Duodenal mucosa (tissue), 2 donors: ENCODE measurements around the gene SYNDIG1.

Experiments used
- H3K27ac ChIP-seq: one replicate; pipeline ENCODE4 v1.7.0; 2013; ENCODE audit warnings: low read depth, low read length
- H3K27me3 ChIP-seq, 2 donors: one replicate each; pipeline ENCODE4 v1.7.0; 2013; ENCODE audit warnings: low read length in 2 of 2, control low read depth in 1 of 2; ENCODE audit not compliant: insufficient read depth in 2 of 2, control insufficient read depth in 1 of 2
- H3K36me3 ChIP-seq, 2 donors: one replicate each; pipeline ENCODE4 v1.7.0; 2013; ENCODE audit warnings: low read length in 2 of 2, control low read depth in 1 of 2; ENCODE audit not compliant: insufficient read depth in 2 of 2, control insufficient read depth in 1 of 2
- H3K4me1 ChIP-seq, 2 donors: one replicate each; pipeline ENCODE4 v1.7.0; 2013; ENCODE audit warnings: low read length in 2 of 2, control low read depth in 1 of 2; ENCODE audit not compliant: insufficient read depth in 2 of 2, control insufficient read depth in 1 of 2
- H3K4me3 ChIP-seq, 2 donors: one replicate each; pipeline ENCODE4 v1.7.0; 2013; ENCODE audit warnings: low read length in 2 of 2, low read depth in 1 of 2
- H3K9ac ChIP-seq, 2 donors: one replicate each; pipeline ENCODE4 v1.7.0; 2013; ENCODE audit warnings: low read length in 2 of 2, low read depth in 1 of 2
- H3K9me3 ChIP-seq, 2 donors: one replicate each; pipeline ENCODE4 v1.7.0; 2013; ENCODE audit warnings: low read length in 2 of 2, control low read depth in 1 of 2; ENCODE audit not compliant: control insufficient read depth in 1 of 2

SYNDIG1 gene

DNA sequence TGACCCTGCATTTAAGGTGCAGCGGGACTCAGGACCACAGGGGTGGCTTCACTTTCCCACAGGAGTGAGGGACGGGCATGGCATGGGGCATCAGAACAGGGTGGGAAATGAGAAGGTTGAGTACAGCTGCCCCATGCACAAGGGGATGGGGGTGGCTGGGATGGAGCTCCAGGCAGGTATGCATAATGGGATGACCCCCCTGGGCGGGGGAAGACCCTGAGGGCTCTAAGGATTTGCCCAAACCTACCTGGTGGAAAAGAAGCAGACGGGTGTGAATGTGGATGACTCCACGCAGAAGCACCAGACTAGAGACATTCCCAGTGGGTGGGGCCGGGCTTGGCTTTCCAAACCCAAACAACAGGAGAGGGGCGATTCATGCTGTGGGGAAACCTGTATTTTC lies 200.3 kb downstream of the SYNDIG1 start:
- no peaks in the 10 kb centered on the region for H3K27me3 ChIP-seq
- no peak overlapping the region for H3K4me3 ChIP-seq
- no peaks in the 10 kb centered on the region for H3K4me1 ChIP-seq
- no peaks in the 10 kb centered on the region for H3K36me3 ChIP-seq
- H3K27ac ChIP-seq: no peak overlapping the region
- no peaks in the 10 kb centered on the region for H3K9me3 ChIP-seq
- H3K9ac ChIP-seq: no peak overlapping the region

DNA sequence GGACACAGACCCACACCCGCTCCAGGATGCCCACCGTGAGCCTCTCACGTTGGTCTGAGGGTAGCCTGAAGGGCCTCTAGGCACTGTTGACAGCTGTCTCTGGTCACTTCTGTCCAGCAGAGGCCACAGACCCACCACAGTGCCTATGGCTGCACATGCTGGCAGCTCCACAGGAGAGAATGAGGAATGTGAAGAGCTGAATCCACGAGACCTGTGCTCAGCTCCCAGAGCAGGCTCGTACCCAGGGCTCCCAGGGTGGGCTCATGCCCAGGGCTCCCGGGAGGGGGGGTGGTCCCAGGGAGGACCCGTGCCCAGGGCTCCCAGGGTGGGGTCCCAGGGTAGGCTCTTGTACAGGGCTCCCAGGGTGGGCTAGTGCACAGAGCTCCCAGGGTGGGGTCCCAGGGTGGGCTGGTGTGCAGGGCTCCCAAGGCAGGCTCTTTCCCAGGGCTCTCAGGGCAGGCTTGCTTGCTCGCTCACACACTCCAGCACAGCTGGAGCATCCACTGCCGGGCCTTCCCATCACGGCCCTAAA lies 201.0 kb downstream of the SYNDIG1 start:
- Histone ChIP-seq H3K36me3 (no peaks in the 10 kb centered on the region), H3K27ac (no peak overlapping the region), H3K9ac (no peak overlapping the region), H3K4me3 (no peak overlapping the region), H3K27me3 (no peaks in the 10 kb centered on the region), H3K4me1 (no peaks in the 10 kb centered on the region), H3K9me3 (no peaks in the 10 kb centered on the region)

DNA sequence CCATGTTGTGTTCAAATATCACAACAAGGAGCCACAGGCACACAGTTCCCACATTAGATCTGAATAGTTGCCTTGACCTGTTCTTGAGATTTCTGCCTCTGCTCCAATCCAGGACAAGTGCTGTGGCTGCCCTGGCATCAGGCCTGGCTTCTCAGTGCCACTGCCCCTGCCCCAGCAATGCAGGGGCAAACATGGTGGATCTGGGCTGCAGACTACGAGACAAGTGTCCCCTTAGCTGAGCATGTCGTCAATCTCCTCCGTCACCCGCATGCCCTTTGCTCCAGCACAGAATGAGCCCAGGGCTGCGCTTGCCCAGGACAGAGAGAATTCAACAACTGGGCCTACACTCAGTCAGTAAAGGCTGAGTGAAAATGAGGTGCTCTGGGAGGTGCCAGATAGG lies 201.6 kb downstream of the SYNDIG1 start:
- Histone ChIP-seq H3K9me3 (no peaks in the 10 kb centered on the region), H3K27ac (no peak overlapping the region), H3K4me3 (no peak overlapping the region), H3K4me1 (no peaks in the 10 kb centered on the region), H3K36me3 (no peaks in the 10 kb centered on the region), H3K9ac (no peak overlapping the region), H3K27me3 (no peaks in the 10 kb centered on the region)

DNA sequence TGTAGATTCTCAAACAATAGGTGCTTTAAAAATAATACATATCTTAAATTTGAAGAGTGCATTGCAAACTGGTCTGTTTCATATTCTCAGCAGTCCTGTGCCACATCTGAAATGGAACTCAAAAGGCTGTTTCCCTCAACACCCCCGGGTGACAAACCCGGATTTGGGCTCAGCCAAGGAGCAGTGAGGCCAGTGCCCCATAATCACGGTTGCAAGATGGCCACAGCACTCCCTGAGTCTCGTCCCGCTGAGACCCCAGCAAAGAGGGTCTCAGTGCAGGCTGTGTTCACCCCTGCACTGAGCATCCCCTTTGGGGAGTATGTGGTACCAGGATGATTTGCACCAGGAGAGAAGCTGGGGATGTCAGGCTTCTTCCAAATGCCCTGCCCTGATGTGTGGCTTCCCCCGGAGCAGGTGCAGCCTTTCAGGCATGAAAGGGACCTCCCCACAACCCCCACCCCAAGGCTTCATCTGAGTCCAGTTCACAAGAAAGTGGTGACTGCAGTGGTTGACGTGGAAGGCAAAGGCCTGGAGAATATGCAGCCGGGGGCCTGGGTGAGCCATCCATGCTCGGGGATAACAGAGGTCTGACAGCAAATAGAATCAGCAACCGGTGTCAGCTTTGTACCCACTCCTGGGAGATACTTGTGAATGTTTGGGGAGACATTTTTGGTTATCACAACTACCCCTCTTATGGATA lies 202.9 kb downstream of the SYNDIG1 start:
- Histone ChIP-seq H3K36me3 (no peaks in the 10 kb centered on the region), H3K27me3 (no peaks in the 10 kb centered on the region), H3K9ac (no peak overlapping the region), H3K4me3 (no peak overlapping the region), H3K27ac (no peak overlapping the region), H3K9me3 (no peaks in the 10 kb centered on the region), H3K4me1 (no peaks in the 10 kb centered on the region)

DNA sequence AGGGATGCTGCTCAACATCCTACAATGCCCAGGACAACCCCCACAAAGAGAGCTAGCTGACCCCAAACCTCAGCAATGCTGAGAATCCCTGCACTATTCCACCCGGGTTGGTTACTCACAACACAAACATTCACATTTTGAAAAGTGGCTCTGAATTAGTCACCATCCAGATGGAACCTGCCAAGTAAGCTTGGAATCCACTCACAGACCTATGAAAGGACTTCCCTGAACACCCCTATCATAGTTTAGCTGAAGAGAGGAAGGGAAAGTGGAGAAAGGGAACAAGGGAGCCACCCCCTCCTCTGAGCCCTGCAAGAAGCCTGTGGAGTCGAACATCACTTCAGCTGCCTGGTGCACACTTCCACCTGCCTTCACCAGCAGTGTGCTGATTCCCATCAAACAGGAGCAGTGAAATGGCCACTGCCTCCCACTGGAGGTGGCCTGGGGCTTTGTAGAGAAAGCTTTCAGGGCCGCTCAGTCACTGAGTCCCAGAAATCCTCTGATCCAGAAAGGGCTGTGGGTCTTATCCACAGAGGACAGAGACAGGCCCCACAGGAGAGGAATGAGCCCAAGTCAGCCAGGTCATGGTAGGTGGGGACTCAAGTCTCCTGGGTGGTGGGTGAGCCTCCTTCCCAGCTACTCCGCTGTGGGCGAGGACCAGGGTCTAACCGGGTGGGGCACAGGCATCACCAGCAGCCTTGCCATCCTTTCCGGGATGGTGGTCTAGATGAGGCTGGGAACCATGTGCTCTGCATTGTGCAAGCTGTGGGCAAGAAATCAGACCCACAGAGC lies 203.7 kb downstream of the SYNDIG1 start:
- H3K36me3 ChIP-seq: no peaks in the 10 kb centered on the region
- H3K9ac ChIP-seq: no peak overlapping the region
- no peak overlapping the region for H3K4me3 ChIP-seq
- no peak overlapping the region for H3K27ac ChIP-seq
- no peaks in the 10 kb centered on the region for H3K4me1 ChIP-seq
- no peaks in the 10 kb centered on the region for H3K9me3 ChIP-seq
- H3K27me3 ChIP-seq: no peaks in the 10 kb centered on the region

DNA sequence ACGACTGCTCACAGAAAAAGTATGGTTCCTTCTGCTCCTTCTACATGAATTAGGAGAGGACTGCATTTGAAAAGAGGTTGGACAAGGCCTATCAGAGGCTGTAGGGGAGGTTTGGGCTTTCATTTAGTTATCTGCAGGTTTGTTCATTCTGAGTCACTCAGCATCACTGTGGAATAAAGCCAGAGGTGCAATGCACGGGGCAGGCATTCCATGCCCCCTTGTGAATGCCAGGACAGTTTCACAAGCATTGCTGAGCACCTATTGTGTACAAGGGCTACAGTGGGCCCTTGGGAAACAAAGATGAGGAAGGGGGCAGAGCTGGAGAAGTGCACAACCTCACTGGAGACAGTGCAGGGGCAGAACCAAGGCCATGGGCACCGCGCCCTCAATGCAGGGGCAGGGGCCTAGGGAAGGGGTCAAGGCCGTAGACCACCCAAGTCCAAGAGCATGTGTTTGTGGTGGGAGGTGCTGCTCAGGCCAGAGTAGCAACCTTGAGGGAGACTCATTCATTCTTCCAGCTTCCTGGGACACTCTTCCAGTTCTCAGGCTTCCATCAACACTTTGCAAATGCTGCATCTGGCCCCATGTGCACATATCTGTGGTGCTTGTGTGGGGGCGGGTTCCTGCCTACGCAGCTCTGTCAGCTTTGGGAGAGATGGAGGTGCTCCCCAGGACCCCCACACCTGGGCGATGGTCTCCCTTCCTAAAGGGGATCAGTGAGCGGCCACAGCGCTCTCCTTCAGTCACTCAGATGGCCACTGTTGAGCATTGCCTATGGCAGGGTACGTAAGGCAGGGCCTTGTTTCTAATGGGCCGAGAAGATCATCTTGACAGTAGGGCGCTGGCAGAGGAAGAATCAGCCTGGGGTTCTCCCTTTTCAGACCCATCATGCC lies 204.5 kb downstream of the SYNDIG1 start:
- no peaks in the 10 kb centered on the region for H3K9me3 ChIP-seq
- H3K9ac ChIP-seq: no peak overlapping the region
- no peaks in the 10 kb centered on the region for H3K36me3 ChIP-seq
- no peaks in the 10 kb centered on the region for H3K4me1 ChIP-seq
- H3K27me3 ChIP-seq: no peaks in the 10 kb centered on the region
- no peak overlapping the region for H3K27ac ChIP-seq
- H3K4me3 ChIP-seq: no peak overlapping the region

DNA sequence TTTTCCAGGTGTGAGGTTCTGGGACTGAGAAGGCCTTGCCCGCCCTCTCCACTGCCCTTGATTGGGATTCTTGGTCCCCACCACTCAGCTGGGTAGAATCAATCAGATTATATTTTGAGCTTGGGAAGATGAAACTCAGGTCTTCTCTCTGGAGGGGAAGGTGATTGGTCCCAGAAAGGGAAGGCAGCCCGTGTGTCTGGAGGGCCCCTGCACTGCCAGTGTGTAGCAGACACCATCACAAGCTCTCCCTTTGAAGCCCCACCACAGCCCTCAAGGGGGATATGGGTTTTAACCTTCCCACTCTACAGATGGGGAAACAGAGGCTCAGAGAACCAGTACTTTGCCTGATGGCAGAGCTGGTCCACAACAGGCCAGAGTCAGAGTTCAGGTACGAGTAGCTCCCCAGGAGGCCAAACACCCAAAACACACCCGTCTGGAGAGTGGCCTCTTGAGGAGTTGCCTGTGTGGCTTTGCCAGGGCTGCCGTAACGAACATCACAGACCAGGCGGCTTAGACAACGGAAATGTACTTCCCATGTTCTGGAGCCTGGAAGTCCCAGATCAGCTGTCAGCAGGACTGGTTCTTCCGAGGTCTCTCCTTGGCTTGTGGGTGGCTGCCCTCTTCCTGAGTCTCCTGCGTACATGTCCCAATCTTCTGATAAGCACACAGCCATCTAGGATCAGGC lies 205.6 kb downstream of the SYNDIG1 start:
- Histone ChIP-seq H3K27ac (no peak overlapping the region), H3K9me3 (no peaks in the 10 kb centered on the region), H3K27me3 (no peaks in the 10 kb centered on the region), H3K9ac (no peak overlapping the region), H3K36me3 (no peaks in the 10 kb centered on the region), H3K4me3 (no peak overlapping the region), H3K4me1 (no peaks in the 10 kb centered on the region)

DNA sequence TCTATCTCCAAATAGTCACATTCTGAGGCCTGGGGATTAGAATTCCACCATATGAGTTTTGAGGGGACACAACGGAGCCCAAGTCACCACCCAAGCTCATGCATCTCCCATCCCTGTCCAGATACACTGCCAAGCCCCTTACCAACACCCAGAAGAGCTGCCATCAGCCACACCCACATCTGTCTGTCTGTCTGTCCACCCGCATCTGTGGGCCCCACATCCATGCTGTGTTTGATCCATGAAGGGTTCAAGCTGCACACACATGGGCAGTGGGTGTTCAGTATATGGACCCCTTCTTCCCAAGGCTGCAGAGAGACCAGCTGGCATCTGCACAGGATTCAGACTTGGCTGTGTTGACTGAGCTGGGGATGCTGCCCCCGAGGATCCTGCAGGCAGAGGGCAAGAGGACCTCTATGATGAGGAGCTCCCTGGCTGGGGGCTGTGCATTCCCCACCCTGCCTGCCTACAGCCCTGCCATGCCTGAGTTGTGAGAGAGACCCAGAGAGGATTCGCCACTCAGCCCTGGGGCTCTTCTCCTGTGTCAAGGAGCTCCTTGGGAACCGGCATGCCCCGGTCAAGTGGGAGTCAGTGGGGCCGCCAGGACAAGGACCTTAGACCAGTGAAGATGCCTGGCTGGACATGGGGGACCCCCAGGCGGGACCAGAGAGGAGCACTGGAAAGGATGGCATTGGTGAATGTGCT lies 206.4 kb downstream of the SYNDIG1 start:
- no peaks in the 10 kb centered on the region for H3K27me3 ChIP-seq

DNA sequence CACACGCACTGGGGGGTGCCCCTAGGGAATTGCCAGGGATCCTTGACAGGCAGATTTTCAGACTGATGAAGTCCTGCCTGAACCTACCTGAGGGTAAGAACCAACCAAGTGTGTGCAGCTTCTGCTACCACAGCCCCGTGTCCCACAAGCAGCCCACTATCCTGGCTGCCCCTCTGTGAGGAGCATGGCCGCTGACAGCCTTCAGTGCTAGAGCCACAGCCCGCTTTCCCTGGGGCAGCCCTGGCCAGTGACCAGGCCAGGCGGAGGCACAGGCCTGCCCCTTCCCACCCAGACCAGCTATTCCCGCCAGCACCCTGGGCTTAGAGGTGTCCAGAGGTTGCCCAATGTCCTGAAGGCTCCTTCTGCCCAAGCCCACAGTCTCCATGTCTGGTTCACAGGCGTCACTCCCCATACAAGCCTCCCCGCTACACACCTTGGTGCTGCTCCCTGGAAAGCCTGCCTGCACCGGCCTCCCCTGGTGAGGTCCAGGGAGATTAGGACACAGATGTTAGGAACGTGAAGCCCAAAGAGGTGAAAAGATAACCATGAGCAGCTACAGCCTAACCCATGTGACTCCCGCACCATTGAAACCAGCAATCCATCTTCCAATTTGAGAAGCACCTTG lies 207.0 kb downstream of the SYNDIG1 start:
- H3K9ac ChIP-seq: no peak overlapping the region
- no peaks in the 10 kb centered on the region for H3K27me3 ChIP-seq
- no peaks in the 10 kb centered on the region for H3K9me3 ChIP-seq
- H3K36me3 ChIP-seq: no peaks in the 10 kb centered on the region
- no peak overlapping the region for H3K27ac ChIP-seq
- no peaks in the 10 kb centered on the region for H3K4me1 ChIP-seq
- H3K4me3 ChIP-seq: no peak overlapping the region

More for the DNA sequence above, 206.4 kb downstream of the SYNDIG1 start:
- Histone ChIP-seq H3K9ac (no peak overlapping the region), H3K4me3 (no peak overlapping the region), H3K27ac (no peak overlapping the region), H3K4me1 (no peaks in the 10 kb centered on the region), H3K9me3 (no peaks in the 10 kb centered on the region), H3K36me3 (no peaks in the 10 kb centered on the region)
